ENCODE results near the gene PALM3.

DNA sequence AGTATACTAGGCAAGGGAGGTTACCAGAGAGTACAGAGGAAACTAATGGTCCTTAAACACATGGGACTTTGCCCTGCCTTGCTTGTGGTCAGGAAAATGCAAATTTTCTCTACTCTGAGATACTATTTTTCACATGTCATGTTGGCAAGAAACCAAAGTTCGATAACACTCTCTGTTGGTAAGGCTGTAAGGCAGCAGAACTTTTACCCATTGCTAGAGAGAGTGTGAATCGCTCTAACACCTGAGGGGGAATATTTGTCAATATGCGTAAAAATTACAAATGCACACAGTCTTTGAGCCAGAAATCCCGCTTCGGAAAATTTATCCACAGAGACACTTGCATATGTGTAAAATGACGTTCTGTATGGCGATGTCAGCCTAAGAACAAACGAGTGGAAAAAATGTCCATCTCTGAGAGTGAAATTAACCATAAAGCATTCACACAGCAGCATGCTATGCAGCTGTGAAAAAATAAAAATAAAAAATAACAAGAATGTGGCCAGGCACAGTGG is 46.3 kb downstream of the PALM3 start:
- TF ChIP-seq ZNF70 (CRISPR knock-in tag; IDR thresholded peaks at IDR 0.05) (no peak), BACH2 (CRISPR knock-in tag; IDR thresholded peaks at IDR 0.05; ENCODE audit: borderline replicate concordance) (no peak), OSR1 (CRISPR knock-in tag; IDR thresholded peaks at IDR 0.05) (no peak)

Measured in SK-N-SH treated with all-trans-retinoic acid at 6 μM for 48 hours (cell line).